ENCODE results near the gene PLEKHG3.

Gene PLEKHG3

GRCh38 chr14:64792871-64793560, 88.8 kb downstream of the PLEKHG3 start:
- no peak for DNase-seq

DNA sequence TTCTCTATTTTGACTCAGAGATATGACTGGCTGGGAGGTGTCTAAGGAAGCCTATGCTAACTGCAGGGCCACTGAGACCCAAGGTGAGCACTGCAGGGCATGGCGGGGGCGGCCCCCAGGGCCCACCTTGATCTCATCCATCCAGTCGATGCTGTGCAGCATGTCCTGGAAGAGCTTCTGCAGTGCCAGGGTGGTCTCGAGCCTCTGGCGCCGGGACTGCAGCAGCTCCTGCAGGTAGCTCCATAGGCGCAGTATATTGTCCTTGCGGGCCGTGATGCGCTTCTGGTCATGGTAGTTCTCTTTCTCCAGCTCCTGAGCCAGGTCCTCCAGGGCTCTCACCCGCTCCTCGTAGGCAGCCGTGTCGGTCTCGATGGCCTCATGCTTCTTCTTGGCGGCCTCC, 91.0 kb downstream of the PLEKHG3 start:
- DNase-seq: no peak

DNA sequence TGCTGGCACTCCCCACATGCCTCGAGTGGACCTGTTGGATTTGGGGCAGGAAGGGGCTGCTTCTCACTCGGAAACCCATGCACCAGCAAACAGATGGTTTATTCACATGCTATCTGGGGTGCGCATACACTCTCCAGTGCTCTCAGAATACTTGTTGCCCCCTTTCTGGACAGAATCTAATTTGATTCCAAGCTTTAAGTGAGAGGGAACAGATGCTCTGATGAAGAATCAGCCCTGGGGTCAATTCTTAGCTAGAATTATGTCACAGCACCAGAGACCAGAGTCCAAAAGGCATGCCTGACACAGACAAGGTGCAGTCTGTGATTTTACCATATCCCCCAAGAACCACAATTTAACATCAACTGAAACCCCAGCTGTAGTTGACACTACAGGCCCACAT, 91.7 kb downstream of the PLEKHG3 start:
- no peak for DNase-seq

- DNase-seq: no peak
Measured at GRCh38 chr14:64796369-64796768, 92.1 kb downstream of the PLEKHG3 start.

DNA sequence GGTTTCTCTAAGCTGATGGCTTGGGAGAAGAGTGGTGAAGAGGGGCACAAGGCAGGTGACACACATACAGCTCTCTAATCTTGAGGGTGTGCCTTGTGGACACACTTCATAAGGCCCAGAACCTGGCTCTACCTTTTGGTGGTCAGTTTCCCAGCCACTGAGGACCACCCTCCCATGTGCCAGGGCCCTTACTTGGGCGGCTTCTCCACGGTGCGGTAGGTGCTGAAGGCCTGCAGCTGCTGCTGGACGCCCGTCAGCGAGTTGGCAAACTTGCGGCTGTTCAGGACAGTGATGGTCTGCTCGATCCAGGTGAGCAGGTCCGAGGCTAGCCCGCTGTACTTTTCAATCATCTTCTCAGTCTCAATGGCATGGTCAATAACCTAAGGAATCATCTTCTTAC, 95.3 kb downstream of the PLEKHG3 start:
- no peak for DNase-seq

Measured in NCI-H1417 treated with DMSO at 0.1 percent for 48 hours (cell line).